AG08396 (cell line): ENCODE results near the gene ALG10.
"Not testable (repeated sequence)": the region's sequence is repeated elsewhere in the genome, so short reads cannot be mapped to it uniquely, and the experiment has no call there.

Source experiments
- DNase-seq: peaks from one replicate; pipeline ENCODE4 v3.0.0; 2012; ENCODE audit warnings: low spot score, mixed read lengths

Gene ALG10

GRCh38 chr12:34022079-34022830, at the start of gene ALG10:
TSS of gene ALG10 (plus strand) at chr12:34022496. CDS start at chr12:34022600, 104 bp downstream.
- DNase-seq: peak; percentile 89

GRCh38 chr12:33972884-33973283, 49.4 kb upstream of the ALG10 start:
- DNase-seq: not testable (repeated sequence)

- no peak for DNase-seq
These were observed 44.4 kb upstream of the ALG10 start for GRCh38 chr12:33977887-33978286.

- DNase-seq: no peak
These were observed 34.0 kb upstream of the ALG10 start for GRCh38 chr12:33988197-33988805.

- DNase-seq: no peak
These were observed 33.4 kb upstream of the ALG10 start for GRCh38 chr12:33988913-33989312.

GRCh38 chr12:33994857-33995808, 27.2 kb upstream of the ALG10 start:
- DNase-seq: no peak

GRCh38 chr12:34008835-34009234, 13.5 kb upstream of the ALG10 start:
- DNase-seq: not testable (repeated sequence)

- DNase-seq: no peak
These were observed 5.9 kb upstream of the ALG10 start for GRCh38 chr12:34016361-34016760.

- DNase-seq: no peak
These were observed 1.2 kb upstream of the ALG10 start for GRCh38 chr12:34021071-34021470.

GRCh38 chr12:34027661-34028060, 5.4 kb downstream of the ALG10 start:
- peak; percentile 3 for DNase-seq

GRCh38 chr12:34030591-34030990, 8.3 kb downstream of the ALG10 start:
- no peak for DNase-seq

GRCh38 chr12:34033628-34034296, 11.5 kb downstream of the ALG10 start:
- no peak for DNase-seq

- DNase-seq: not testable (repeated sequence)
These were observed 16.1 kb downstream of the ALG10 start for GRCh38 chr12:34038357-34038756.

- DNase-seq: no peak
These were observed 24.3 kb downstream of the ALG10 start for GRCh38 chr12:34046570-34046969.

- DNase-seq: not testable (repeated sequence)
These were observed 25.6 kb downstream of the ALG10 start for GRCh38 chr12:34047855-34048254.

GRCh38 chr12:34048714-34049113, 26.4 kb downstream of the ALG10 start:
- DNase-seq: no peak

GRCh38 chr12:34051486-34051885, 29.2 kb downstream of the ALG10 start:
- no peak for DNase-seq

- no peak for DNase-seq
These were observed 32.6 kb downstream of the ALG10 start for GRCh38 chr12:34054938-34055337.
